Fibroblast of gingiva (primary cell): Measurements from ENCODE around the gene SZRD1.
"Not testable (repeated sequence)": the region's sequence is repeated elsewhere in the genome, so short reads cannot be mapped to it uniquely, and the experiment has no call there.

Source experiments
- DNase-seq: peaks from one replicate; pipeline ENCODE4 v3.0.0-alpha.2; 2011; ENCODE audit warnings: low read depth

Gene SZRD1, protein sequence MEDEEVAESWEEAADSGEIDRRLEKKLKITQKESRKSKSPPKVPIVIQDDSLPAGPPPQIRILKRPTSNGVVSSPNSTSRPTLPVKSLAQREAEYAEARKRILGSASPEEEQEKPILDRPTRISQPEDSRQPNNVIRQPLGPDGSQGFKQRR

DNA sequence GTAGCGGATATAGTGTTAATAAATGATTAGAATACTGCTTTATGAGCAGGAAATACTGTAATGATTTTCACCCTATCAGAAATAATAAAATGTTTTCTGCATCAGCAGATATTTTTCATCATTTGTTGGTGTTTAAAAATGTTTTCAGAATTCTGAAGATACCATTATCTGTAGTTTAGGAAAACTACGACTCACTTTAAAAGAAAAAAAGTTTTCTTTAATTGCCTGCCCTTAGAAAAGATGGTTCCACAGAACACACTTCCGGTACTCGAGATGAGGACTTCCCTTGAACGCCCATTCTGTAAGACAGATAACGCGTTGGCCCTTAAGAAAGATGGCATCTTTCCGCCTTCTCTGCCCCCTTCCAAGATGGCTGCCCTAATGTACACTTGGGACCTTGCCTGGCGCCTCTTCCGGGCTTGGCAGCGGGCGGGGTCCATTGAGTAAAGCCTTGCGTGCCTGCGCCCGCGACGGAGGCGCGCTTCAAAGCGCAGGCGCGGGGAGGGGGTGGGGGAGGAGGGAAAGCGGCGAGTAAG is at the start of gene SZRD1:
Gene SZRD1, plus strand, starts transcription at position 521 of the 536 bp plus-strand sequence. CDS start 16 bp downstream, outside the sequence.
- peak; percentile 99 for DNase-seq

DNA sequence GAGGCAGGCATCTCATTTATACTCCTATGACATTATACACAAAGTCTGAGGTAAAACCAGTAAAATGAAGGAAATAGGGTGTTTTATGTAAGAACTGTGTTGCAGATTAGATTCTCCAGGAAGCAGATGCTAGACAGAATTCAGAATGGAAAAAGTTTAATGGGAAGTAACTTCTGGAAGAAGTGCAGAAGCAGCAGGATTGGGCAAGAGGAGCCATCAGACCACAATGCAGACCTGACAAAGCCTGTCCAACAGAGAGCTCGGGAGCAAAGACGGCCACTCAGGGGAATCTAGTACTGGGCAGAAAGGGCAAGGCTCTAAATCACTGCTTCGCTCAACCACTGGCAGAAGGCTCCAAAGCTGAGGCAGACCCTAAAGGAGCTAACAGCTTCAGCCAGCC is 48.5 kb upstream of the SZRD1 start:
- DNase-seq: peak; percentile 36

DNA sequence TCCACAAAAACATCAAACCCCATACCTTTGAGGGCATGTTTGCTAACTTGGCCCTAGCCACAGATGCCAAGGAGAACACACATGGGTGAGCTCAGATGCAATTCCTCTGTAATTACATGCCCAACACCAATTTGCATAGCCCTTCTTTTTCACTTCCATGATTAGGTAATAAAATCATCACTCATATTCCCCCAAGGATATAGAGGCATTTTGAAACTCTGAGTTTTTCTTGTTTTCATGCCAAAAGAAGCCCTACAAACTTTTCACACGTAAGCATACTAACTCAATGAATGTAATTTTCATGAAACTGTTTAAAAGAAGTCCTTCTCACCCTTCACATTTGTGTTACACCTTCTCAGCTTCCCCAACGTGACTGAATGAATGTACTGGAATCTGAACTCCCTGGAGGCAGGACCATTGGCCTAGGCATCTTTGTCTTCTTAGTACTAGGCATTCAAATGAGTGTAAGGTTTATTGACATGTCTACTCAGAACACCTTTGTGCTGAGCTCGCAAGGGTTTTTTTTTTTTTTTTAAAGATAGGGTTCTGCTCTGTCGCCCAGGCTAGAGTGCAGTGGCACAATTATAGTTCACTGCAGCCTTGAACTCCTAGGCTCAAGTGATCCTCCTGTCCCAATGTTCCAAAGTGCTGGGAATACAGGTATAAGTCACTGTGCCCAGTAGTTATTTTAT is 45.7 kb upstream of the SZRD1 start:
- peak; percentile 71 for DNase-seq

DNA sequence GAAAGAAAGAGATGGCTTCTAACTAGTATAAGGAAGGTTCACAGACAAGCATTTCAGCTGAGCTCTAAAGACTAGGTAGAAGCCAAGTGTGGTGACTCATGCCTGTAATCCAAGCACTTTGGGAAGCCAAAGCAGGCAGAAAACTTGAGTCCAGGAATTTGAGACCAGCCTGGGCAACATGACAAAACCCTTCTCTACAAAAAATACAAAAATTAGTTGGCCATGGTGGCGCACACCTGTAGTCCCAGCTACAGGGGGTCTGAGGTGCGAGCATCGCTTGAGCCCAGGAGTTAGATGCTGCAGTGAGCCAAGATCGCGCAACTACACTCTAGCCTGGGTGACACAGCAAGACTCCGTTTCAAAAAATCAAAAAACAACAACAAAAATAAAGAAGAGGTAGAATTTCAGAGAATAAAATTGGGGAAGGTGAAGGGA is 42.6 kb upstream of the SZRD1 start:
- DNase-seq: peak; percentile 80

DNA sequence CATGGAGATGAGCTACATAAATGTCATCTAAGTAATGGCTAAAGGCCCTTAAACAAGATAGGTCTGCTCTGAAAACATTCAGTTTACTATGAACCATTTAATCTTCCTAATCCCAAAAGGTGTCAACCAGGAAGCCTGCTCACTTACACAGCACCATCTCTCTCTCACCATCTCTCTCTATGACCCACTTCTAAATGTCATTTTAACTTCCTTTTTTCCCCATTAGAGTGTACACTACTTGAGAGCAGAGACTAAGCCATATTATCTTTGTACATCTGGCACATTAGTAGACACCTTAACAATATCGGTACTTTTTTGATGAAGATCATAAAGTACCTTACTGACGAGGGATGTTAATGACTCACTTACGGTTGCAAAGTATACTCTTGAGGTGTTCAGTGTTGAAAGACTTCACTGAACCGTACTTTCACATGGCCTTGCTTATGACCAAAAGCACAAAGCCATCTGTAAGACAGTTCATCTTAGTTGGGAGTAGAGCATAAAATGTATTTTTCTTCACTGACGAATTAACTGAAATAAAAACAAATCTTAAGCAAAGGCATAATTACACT is 40.1 kb upstream of the SZRD1 start:
- DNase-seq: no peak

DNA sequence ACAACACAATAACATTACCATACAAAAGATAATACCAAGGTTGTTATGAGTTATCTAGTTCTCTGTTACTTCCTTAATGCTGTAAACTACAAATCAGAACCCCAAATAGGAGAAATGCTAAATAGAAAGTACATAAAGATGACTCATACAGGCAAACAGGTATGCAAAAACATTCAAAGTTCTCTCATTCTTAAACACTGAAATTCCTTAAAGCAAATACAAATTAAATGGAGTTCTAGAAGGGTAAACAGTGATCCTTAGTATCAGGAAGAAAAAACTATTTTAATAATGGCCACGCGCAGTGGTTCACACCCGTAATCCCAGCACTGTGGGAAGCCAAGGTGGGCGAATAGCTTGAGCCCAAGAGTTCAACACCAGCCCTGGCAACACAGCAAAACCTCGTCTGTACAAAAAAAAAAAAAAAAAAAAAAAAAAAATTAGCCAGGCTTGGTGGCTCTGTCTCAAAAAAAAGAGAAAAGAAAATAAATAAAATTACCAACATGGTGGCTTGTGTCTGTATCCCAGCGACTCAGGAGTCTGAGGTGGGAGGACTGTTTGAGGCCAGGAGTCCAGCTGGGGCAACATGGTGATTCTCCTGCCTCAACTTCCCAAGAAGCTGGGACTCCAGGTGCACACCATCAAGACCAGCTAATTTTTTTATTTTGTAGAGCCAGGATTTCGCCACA is 32.2 kb upstream of the SZRD1 start:
- DNase-seq: no peak

DNA sequence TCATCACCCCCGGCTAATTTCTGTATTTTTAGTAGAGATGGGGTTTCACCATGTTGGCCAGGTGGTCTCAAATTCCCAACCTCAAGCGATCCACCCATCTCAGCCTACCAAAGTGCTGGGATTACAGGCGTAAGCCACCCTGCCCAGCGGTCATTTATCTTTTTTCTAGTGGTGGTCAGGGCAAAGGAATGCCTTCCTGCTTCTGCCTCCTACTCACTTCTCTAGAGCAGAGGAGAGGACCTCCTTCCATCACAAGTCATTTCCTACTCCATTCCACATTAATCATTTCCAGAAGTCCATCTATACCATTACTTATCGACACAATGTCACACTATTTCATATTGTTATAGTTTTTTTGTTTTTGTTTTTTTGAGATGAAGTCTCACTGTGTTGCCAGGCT is 28.1 kb upstream of the SZRD1 start:
- DNase-seq: no peak

DNA sequence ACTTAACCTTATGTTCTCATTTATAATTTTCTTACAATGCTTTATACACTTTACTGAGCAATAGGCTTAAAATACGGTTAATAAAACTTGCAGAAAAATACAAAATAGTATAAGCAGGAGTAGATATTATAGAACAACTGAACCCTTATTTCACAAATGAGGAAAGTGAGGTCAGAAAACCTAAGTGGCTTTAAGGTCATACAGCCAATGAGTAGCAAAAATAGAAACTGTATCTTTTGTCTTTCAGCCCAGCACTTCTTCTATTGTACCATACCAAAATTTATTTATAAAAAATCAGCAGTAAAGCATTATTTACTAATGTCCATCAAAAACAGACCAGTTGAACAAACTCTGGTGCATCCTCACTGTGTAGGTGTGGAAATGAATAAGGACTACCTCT is 26.4 kb upstream of the SZRD1 start:
- DNase-seq: no peak

DNA sequence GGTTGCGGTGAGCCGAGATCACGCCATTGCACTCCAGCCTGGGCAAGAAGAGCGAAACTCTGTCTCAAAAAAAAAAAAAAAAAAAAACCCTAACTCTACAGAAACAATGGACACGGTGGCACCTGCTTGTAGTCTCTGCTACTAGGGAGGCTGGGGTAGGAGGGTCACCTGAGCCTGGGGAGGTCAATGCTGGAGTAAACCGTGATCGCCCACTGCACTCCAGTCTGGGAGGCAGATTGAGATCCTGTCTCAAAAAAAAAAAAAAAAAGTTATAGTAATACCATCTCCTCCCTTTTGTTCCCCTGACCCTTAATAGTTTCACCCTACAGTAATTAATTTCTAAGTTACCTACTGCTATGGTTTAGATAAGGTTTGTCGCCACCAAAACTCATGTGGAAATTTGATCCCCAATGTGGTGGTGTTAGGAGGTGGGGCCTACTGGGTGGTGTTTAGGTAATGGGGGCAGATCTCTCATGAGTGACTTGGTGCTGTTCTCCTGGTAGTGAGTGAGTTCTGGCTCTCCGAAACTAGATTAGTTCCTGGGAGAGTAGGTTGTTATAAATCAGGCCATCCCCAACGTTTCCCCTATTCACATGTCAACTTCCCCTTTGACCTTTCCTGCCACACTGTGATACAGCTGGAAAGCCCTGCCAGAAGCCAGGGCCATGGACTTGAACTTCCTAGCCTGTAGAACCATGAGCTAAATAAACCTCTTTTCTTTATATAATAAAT is 24.5 kb upstream of the SZRD1 start:
- DNase-seq: no peak

DNA sequence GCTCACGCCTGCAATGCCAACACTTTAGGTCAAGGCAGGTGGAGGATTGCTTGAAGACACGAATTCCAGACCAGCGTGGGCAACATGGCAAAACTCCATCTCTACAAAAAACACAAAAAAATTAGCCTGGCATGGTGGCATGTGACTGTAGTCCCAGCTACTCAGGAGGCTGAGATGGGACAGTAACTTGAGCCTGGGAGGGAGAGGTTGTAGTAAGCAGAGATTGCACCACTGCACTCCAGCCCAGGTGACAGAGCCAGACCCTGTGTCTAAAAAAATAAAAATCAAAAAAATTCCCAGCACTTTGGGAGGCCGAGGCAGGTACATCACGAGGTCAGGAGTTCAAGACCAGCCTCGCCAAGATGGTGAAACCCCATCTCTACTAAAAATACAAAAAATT is 23.8 kb upstream of the SZRD1 start:
- DNase-seq: not testable (repeated sequence)

DNA sequence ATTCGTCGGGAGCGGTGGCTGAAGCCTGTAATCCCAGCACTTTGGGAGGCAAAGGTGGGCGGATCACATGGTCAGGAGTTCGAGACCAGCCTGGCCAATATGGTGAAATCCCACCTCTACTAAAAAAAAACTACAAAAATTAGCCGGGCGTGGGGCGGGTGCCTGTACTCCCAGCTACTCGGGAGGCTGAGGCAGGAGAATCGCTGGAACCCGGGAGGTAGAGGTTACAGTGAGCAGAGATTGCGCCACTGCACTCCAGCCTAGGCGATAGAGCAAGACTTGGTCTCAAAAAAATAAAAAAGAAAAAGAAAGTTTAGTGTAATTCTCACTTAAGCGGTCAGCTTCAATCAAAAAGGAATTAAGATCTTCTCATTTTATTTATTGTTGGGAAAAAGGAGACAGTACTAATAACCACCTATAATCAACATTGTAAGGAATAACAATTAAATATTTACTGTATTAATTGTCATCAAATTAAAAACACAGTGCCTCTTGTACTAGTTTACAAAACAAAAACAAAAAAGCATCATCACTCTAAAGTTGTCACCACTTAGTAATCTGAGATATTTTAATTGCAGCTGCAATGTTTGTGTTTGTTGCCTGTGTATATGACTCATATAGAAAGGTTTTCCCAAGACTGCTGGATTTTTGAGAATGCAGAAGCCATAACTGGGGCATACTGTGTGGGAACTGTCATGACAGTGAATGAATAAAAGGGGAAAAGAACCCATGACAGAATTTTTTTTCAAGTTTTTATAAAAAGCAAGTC is 18.4 kb upstream of the SZRD1 start:
- DNase-seq: peak; percentile 73

DNA sequence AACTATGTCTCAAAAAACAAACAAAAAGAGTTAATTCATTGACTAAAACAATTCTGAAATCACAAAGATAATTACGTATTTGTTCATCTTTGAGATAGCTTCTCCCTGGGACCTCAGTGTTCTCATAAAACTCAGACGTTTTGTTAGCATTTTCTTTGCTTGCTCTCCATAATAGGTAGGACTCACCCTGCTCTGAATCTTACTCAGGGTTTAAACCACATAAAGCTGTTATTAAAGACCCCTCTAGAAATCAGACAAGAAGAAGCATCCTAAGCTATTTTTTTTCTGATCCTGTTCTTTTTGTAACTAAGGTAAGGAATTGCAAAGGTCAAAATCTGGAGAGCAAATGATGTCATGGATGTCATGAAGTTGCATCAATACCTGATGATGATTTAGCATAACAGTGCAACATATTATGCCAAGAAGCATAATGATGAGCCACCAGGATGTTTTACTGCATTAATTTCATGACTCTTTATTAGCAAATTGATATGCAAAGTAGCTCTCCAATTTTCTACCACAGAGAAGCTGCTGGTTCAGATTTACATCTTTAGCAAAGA is 17.1 kb upstream of the SZRD1 start:
- DNase-seq: no peak

DNA sequence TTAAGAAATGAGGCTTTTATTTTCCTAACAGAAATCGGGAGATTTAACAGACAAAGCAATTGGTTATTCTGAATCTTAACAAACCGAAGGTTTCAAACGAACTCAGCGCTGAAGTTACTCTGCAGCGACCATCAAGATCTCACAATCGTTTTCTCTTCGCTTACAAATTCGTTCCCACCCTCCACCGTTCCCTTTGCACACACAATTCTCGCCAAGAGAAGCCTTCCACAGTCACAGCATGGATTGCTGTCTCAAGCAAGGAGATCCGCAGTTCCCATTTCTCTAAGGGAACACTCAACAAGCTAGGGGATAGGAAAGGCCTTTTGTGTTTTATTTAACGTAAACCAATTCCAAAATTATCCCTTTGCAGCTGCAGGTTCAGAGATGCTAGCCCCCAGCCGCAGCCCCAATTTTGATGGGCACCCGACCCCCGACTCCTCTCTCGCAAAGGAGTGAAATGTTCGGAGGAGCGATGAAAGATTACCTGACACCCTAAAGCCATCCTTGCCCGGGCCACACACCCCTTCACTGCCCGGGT is 15.5 kb upstream of the SZRD1 start:
- DNase-seq: no peak

DNA sequence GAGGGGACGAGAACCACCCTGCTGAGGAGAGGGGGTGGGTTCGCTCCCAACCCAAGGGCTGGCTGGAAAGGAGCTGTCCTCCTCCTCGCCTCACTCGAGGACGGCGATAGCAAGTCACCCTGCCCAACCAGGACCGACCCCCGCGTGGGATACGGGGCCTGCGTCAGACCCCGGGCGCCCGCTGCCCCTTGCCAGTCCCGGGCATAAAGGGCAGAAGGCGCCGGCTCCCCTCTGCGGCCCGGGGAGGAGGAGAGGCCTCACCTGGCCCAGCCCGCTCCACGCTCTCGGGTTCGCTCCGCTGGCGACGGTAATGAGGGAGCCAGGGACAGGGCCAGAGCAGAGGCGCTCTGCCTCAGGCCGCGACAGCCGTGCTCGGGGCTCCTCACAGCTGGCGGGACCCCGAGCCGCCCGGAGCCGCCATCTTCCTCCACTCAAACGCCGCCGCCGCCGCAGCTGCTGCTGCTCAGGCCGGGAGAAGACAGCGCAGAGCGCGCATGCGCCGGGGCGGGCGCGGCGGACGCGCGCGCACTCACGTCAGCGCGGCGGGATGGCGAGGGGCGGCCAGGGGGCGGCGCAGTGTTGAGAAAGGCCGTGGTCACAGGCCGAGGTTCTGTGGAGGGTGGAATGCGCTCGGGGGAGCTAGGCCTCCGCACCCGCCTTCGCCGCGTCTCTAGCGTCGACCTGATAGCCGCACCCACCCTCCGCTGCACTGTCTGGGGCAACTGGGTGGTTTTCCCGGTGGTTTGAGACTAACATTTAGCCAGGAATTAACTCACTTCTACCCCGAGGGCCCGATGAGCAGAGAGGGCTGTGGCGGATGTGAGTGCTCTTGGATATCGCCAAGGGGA is 14.8 kb upstream of the SZRD1 start, which contains the start of gene FBXO42:
Gene FBXO42, minus strand, starts transcription at position 487 of the 848 bp plus-strand sequence. CDS start 37,062 bp downstream, outside the sequence.
- DNase-seq: peak; percentile 91

DNA sequence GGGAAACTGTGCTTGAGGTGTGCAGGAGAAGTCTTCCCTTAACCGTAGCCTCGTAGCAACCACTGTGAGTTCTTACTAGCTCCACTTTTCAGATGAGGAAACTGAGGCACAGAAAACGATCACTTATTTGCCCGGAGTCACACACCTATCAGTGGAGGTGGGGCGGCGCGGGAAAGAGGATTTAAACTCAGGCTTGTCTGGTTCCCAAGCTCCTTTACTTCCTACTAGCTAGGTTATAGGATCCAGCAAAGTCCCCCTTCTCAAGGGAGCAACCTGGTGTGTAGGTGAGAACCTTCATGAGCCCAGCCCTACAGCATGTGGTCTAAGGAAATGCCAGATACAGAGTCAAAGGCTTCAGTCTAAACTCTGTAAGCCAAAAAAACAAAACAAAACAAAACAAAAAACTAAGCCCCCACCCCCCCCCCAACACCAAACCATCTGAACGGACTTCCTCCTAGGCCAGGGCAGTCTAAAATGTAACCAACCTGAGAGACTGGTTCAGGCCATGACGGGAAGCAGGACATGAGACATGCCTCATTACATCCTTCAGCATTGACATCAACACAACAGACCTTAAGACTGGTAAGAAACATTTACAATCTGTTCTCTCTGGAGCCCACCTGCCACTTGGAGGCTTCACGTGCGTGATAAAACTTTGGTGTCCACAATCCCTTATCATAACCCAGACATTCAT is 14.1 kb upstream of the SZRD1 start:
- DNase-seq: no peak

DNA sequence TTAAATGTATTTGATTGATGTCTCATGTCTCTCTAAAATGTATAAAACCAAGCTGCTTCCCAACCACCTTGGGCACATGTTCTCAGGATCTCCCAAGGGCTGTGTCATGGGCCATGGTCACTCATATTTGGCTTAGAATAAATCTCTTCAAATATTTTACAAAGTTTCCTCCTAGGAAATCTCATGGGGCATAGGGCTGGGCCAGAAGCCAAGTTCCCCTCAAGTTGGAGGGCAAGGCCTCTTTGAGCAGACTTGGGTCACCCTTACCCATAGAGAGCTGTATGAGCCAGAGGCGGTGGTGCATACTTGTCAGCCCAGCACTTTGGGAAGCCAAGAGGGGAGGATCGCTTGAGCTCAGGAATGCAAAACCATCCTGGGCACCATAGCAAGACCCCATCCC is 12.4 kb upstream of the SZRD1 start:
- no peak for DNase-seq

DNA sequence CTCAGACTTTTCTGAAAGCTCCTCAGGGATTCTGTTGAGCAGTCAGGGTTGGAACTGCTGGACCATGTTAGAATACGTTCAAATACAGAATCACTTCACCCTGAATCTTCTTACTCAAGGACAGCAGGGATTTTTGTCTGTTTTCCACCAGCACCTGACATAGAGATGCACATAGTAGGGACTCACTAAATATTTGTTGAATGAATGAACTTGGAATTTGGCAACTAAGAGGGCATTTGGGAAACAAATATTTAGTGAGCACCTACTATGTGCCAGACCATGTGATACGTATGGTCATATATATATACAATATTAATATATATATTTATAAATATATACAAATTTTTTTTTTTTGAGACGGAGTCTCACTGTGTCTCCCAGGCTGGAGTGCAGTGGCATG is 10.2 kb upstream of the SZRD1 start:
- no peak for DNase-seq

DNA sequence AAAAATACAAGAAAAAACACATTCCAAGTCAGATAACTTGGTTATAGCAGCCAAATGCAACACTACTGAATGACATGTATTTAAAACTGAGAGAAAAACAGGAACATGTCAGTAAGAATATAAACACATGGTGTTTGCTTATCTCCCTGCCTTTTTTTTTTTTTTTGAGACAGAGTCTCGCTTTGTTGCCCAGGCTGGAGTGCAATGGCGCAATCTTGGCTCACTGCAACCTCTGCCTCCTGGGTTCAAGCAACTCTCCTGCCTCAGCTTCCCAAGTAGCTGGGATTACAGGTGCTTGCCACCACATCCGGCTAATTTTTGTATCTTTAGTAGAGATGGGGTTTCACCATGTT is 1.9 kb upstream of the SZRD1 start:
- DNase-seq: not testable (repeated sequence)
